ENCODE results near the gene SENP1.

GRCh38 chr12:48128800-48129199, 22.9 kb upstream of the SENP1 start:
- no peak for TF ChIP-seq CTCF (IDR thresholded peaks at IDR 0.05)
- TF ChIP-seq POLR2A (IDR thresholded peaks at IDR 0.05) = no peak

All from Peyer's patch (tissue), 4 donors.